HepG2 (cell line): ENCODE measurements around the gene TNFRSF11A. TPM values are rescaled to one million over a fixed set of nuclear protein-coding genes. Genes with fewer than 3 reads are reported as not detected.

Source experiments
- LCORL ChIP-seq, 2 experiments: fragments of 450-650 bp in 1 of 2; sonication (generic) in 1 of 2; formaldehyde crosslinking in 1 of 2; IDR thresholded peaks; 2 replicates each; pipeline versions ENCODE4 v1.5.0 to v1.6.1; 2017 to 2020; ENCODE audit warnings: antibody characterized with exemption in 1 of 2, missing genetic modification reagents in 1 of 2
- RARA ChIP-seq: IDR thresholded peaks from 2 replicates; pipeline ENCODE4 v1.6.1; 2016; ENCODE audit warnings: missing genetic modification reagents, missing compliant biosample characterization
- SNRNP70 ChIP-seq: fragments of 200-400 bp; formaldehyde crosslinking; IDR thresholded peaks from 2 replicates; pipeline ENCODE4 v1.6.1; 2017; ENCODE audit warnings: mild to moderate bottlenecking, low read depth, low read length, moderate library complexity
- ZBTB33 ChIP-seq: sonication (generic); formaldehyde crosslinking; IDR thresholded peaks from 2 replicates; pipeline ENCODE4 v1.4.0; 2020; ENCODE audit warnings: missing genetic modification reagents
- ZBTB44 ChIP-seq: sonication (generic); formaldehyde crosslinking; IDR thresholded peaks from 2 replicates; pipeline ENCODE4 v1.4.0; 2020; ENCODE audit warnings: missing genetic modification reagents
- ZNF180 ChIP-seq: sonication (generic); formaldehyde crosslinking; IDR thresholded peaks from 2 replicates; pipeline ENCODE4 v1.4.0; 2020; ENCODE audit warnings: low read depth, missing genetic modification reagents, borderline replicate concordance
- ZNF350 ChIP-seq: sonication (generic); formaldehyde crosslinking; IDR thresholded peaks from 2 replicates; pipeline ENCODE4 v1.4.0; 2020; ENCODE audit warnings: mild to moderate bottlenecking, low read depth, missing genetic modification reagents, borderline replicate concordance
- ZNF44 ChIP-seq: sonication (generic); formaldehyde crosslinking; IDR thresholded peaks from 2 replicates; pipeline ENCODE4 v1.5.1; 2020; ENCODE audit warnings: mild to moderate bottlenecking, missing genetic modification reagents
- ZNF503 ChIP-seq: sonication (generic); formaldehyde crosslinking; IDR thresholded peaks from 2 replicates; pipeline ENCODE4 v1.4.0; 2020; ENCODE audit warnings: missing genetic modification reagents
- ZNF597 ChIP-seq: sonication (generic); formaldehyde crosslinking; IDR thresholded peaks from 2 replicates; pipeline ENCODE4 v1.5.0; 2020; ENCODE audit warnings: missing genetic modification reagents
- ZNF619 ChIP-seq: sonication (generic); formaldehyde crosslinking; IDR thresholded peaks from 2 replicates; pipeline ENCODE4 v1.4.0; 2020; ENCODE audit warnings: mild to moderate bottlenecking, missing genetic modification reagents
- ZNF746 ChIP-seq: sonication (generic); formaldehyde crosslinking; IDR thresholded peaks from 2 replicates; pipeline ENCODE4 v1.8.0; 2022; ENCODE audit warnings: mild to moderate bottlenecking, missing genetic modification reagents
- ZNF749 ChIP-seq: sonication (generic); formaldehyde crosslinking; IDR thresholded peaks from 2 replicates; pipeline ENCODE4 v1.8.0; 2022; ENCODE audit warnings: mild to moderate bottlenecking, missing genetic modification reagents, moderate library complexity, borderline replicate concordance
- ZNF75D ChIP-seq: sonication (generic); formaldehyde crosslinking; IDR thresholded peaks from 2 replicates; pipeline ENCODE4 v1.8.1; 2023; ENCODE audit warnings: missing genetic modification reagents, mild to moderate bottlenecking, borderline replicate concordance
- ZNF841 ChIP-seq: sonication (generic); formaldehyde crosslinking; IDR thresholded peaks from 2 replicates; pipeline ENCODE4 v1.8.1; 2023; ENCODE audit warnings: missing genetic modification reagents, borderline replicate concordance
- ZSCAN31 ChIP-seq: sonication (generic); formaldehyde crosslinking; IDR thresholded peaks from 2 replicates; pipeline ENCODE4 v1.5.0; 2020; ENCODE audit warnings: low read depth, mild to moderate bottlenecking, missing genetic modification reagents
- polyA plus RNA-seq, 8 experiments: library from polyadenylated mRNA; depleted of rRNA in 3 of 8; stranded (reverse) in 7 of 8; unstranded in 1 of 8; fragments of >200 nt; fragmentation: Illumina TruSeq in 4 of 8; extraction: Trizol in 4 of 8; gene quantifications; 2 replicates each; pipeline versions ENCODE4 v1.2.1 to v1.2.3, GENCODE V29; 2011 to 2016; ENCODE audit warnings: low read depth in 4 of 8, missing spikeins in 1 of 8, mixed read lengths in 1 of 8; ENCODE audit not compliant: insufficient read depth in 1 of 8
- total RNA-seq, 5 experiments: library from RNA; depleted of rRNA; stranded (reverse); fragments of >200 nt; fragmentation: Illumina TruSeq; extraction: Trizol; gene quantifications; 2 replicates each; pipeline ENCODE4 v1.2.3, GENCODE V29; 2016; ENCODE audit warnings: low read depth in 1 of 5
- TF ChIP-seq, protein P1 (sequence below): sonication (generic); formaldehyde crosslinking; conservative IDR thresholded peaks from 2 replicates; pipeline ENCODE4 v1.4.0; 2020; ENCODE audit warnings: mild to moderate bottlenecking, missing genetic modification reagents, moderate library complexity

The TNFRSF11A gene
- total and polyA plus RNA-seq, 2 of the 13 experiments (the other 11 are each of a cell fraction or from before 2014, with no cell fraction given): 4.6 to 6.4 TPM

DNA sequence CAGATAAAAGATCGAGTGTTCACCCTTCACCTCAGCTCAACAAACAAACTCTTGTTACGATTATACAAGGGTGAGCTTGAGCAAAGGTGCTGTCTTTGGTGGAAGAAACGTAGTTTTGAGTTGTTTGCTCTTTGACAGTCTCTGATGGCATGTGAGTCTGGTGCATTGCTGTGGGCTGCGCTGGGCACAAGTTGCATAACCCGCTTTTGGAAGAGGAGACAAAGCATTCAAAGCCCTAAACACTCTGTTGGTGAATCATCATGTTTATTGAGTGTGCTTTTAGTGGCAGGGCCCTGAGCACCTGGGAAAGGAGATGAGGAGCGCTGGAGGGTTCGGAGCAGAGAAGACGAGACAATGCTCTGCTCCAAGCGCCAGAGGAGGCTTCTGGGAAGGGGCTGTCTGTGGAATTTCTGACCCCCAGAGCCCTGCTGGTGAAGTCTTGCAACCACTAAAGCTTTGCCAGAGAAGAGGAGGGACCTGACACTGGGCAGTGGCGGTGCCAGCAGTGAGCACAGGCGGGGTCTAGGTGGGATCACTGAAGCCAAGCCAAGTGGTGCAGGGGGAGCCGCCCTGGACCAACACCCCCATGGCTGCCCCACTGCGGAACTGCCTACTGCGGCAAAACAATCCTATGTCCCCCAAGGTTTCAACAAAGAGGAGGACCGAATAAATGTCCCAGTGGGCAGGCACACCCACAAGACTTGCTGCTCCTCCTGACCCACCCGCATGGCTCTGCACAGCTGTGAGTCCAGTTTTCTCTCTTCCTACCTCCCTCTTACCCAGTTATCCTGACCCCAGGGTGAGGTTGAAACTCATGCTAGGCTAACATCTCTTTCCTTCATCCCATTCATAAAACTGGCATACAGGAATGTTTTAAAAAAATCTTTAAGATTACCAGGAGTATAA, 64.0 kb downstream of the TNFRSF11A start (continued):
- no peak for TF ChIP-seq ZBTB44 (CRISPR knock-in tag)
- TF ChIP-seq ZNF180 (CRISPR knock-in tag): no peak
- TF ChIP-seq ZNF841 (CRISPR knock-in tag): no peak
- TF ChIP-seq, protein P1, sequence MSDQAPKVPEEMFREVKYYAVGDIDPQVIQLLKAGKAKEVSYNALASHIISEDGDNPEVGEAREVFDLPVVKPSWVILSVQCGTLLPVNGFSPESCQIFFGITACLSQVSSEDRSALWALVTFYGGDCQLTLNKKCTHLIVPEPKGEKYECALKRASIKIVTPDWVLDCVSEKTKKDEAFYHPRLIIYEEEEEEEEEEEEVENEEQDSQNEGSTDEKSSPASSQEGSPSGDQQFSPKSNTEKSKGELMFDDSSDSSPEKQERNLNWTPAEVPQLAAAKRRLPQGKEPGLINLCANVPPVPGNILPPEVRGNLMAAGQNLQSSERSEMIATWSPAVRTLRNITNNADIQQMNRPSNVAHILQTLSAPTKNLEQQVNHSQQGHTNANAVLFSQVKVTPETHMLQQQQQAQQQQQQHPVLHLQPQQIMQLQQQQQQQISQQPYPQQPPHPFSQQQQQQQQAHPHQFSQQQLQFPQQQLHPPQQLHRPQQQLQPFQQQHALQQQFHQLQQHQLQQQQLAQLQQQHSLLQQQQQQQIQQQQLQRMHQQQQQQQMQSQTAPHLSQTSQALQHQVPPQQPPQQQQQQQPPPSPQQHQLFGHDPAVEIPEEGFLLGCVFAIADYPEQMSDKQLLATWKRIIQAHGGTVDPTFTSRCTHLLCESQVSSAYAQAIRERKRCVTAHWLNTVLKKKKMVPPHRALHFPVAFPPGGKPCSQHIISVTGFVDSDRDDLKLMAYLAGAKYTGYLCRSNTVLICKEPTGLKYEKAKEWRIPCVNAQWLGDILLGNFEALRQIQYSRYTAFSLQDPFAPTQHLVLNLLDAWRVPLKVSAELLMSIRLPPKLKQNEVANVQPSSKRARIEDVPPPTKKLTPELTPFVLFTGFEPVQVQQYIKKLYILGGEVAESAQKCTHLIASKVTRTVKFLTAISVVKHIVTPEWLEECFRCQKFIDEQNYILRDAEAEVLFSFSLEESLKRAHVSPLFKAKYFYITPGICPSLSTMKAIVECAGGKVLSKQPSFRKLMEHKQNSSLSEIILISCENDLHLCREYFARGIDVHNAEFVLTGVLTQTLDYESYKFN (CRISPR knock-in tag): no peak
- no peak for TF ChIP-seq ZNF746 (CRISPR knock-in tag)
- 0 out of 2 replicates have a peak, but pooled peaks have one; percentile 7 for TF ChIP-seq ZNF503 (CRISPR knock-in tag)
- TF ChIP-seq ZNF619: no peak
- TF ChIP-seq ZNF44: no peak
- peak; percentile 71 for TF ChIP-seq RARA (CRISPR knock-in tag)
- no peak for TF ChIP-seq ZBTB33
- TF ChIP-seq ZNF749: peak; percentile 46; the same call in 1 of the 2 replicates
- TF ChIP-seq LCORL (IDR thresholded peaks at IDR 0.05): peak; percentile 58; the same call in 1 of the 2 replicates
- TF ChIP-seq LCORL (CRISPR knock-in tag; IDR thresholded peaks at IDR 0.05): peak; percentile 81
- TF ChIP-seq ZNF597 (CRISPR knock-in tag): no peak
- TF ChIP-seq ZNF75D (CRISPR knock-in tag): no peak
- TF ChIP-seq SNRNP70: no peak
- TF ChIP-seq ZNF350 (CRISPR knock-in tag): 0 out of 2 replicates have a peak, but pooled peaks have one; percentile 41
- TF ChIP-seq ZSCAN31 (CRISPR knock-in tag): no peak; the same call in 1 of the 2 replicates
